ENCODE data around the gene STX5. TPM values are rescaled to one million over a fixed set of nuclear protein-coding genes. Genes with fewer than 3 reads are reported as not detected.
"Not testable (repeated sequence)": the region's sequence is repeated elsewhere in the genome, so short reads cannot be mapped to it uniquely, and the experiment has no call there.

STX5 gene
- total RNA-seq, 2 donors from 2014 or later = 15.2 to 24.7 TPM

- H3K27me3 ChIP-seq = no peaks in the 10 kb centered on the region
- H3K9me3 ChIP-seq = no peaks in the 10 kb centered on the region
- H3K27ac ChIP-seq = no peak overlapping the region
- no peak for TF ChIP-seq CTCF (IDR thresholded peaks at IDR 0.05)
- H3K4me1 ChIP-seq = peaks cover 2 to 19% of the 10 kb centered on the region in 2 donors
- no peak overlapping the region for H3K4me3 ChIP-seq
- no peak for DNase-seq (ENCODE audit: low spot score)
- H3K36me3 ChIP-seq = no peaks in the 10 kb centered on the region
Observed at GRCh38 chr11:62876712-62877111, 44.9 kb upstream of the STX5 start.

DNA sequence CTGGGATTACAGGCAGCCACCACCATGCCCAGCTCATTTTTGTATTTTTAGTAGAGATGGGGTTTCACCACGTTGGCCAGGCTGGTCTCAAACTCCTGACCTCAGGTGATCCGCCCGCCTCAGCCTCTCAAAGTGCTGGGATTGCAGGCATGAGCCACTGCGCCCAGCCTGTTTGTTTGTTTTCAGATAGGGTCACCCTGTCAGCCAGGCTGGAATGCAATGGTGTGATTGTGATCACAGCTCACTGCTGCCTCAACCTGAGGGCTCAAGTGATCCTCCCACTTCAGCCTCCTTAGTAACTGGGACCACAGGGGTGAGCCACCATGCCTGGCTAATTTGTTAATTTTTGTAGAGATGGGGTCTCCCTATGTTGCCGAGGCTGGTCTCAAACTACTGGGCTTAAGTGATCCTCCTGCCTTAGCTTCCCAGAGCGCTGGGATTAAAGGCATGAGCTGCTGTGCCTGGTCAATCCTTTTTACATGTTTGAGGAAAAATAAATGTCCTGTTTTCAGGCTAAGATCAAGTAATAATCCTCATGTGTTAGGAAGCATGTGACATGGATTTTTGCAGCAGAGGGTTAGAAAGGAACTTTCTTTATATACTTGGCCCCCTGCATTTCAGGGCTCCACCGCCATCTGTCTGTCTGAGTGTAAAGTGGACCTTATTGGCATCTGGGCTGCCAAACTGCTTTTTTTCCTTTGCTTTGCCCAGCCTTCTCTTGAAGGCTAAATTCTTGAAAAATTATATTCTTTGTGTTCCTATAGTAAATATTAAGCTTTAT lies 44.0 kb upstream of the STX5 start:
- Histone ChIP-seq H3K9me3 (no peaks in the 10 kb centered on the region), H3K4me1 (peaks cover 2 to 18% of the 10 kb centered on the region in 2 donors), H3K4me3 (no peak overlapping the region), H3K36me3 (no peaks in the 10 kb centered on the region), H3K27me3 (no peaks in the 10 kb centered on the region), H3K27ac (no peak overlapping the region)
- no peak for DNase-seq (ENCODE audit: low spot score)
- no peak for TF ChIP-seq CTCF (IDR thresholded peaks at IDR 0.05)

- no peak for DNase-seq (ENCODE audit: low spot score)
- H3K4me3 ChIP-seq = no peak overlapping the region
- no peak overlapping the region for H3K27ac ChIP-seq
- no peaks in the 10 kb centered on the region for H3K27me3 ChIP-seq
- no peaks in the 10 kb centered on the region for H3K9me3 ChIP-seq
- TF ChIP-seq CTCF (IDR thresholded peaks at IDR 0.05) = no peak
- peaks cover 2 to 11% of the 10 kb centered on the region in 2 donors for H3K4me1 ChIP-seq
- H3K36me3 ChIP-seq = no peaks in the 10 kb centered on the region
Observed at GRCh38 chr11:62874851-62875250, 43.0 kb upstream of the STX5 start.

DNA sequence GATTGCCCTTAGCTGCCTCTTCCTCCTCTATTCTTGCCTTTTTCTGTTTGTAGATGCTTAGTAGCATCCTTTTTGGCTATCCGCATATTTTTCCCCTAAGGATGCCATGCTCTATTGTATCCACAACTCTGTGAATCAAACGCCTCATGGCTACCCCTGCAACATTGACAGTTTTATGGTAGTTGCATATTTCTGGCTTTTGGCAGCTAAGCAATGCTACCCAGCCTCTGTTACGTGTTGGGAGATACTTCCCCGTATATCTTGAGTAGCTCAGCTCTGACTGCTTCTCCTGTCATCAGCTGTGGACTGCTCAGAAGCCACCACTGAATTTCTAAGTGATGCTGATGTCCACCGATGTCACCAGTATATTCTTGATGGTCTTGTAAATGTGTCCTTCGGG lies 33.8 kb upstream of the STX5 start:
- H3K4me1 ChIP-seq = no peaks in the 10 kb centered on the region
- H3K9me3 ChIP-seq = no peaks in the 10 kb centered on the region
- no peak for TF ChIP-seq CTCF (IDR thresholded peaks at IDR 0.05)
- H3K36me3 ChIP-seq = no peaks in the 10 kb centered on the region
- H3K4me3 ChIP-seq = no peak overlapping the region
- no peaks in the 10 kb centered on the region for H3K27me3 ChIP-seq
- no peak overlapping the region for H3K27ac ChIP-seq
- DNase-seq (ENCODE audit: low spot score) = no peak

DNA sequence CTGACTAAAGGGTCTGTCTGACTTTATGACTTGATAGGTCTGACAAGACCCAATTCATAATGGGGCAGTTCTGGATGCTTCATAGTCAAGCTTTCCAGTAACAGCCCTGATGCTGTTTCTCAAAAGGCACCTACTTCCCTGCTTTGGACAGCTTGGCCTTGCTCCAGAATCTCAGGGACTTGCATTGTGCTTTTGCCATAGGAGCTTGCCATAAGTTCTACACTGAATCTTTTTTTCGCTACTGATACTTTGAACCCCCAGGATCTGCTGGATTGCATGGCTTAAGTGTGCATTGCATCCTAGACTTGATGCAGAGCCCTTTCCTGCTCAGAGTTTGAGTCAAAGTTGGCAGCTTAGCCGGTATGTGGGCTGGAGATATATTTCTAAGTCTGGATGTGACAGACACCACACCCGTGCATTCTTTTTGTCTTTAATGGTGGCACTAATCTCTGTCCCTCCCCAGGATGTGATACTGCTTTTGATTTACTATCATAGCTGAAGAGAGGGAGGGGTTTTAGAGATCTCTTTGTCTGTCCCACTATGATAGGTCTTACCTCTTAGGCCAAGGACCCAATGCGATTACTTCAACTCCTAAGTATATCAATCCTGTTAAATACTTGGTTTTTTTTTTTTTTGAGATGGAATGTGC lies 32.0 kb upstream of the STX5 start:
- no peak for TF ChIP-seq CTCF (IDR thresholded peaks at IDR 0.05)
- no peak for DNase-seq (ENCODE audit: low spot score)
- Histone ChIP-seq H3K27ac (peak overlapping the region in 1 of 2 donors; percentile 16), H3K4me1 (no peaks in the 10 kb centered on the region), H3K27me3 (no peaks in the 10 kb centered on the region), H3K36me3 (no peaks in the 10 kb centered on the region), H3K9me3 (no peaks in the 10 kb centered on the region), H3K4me3 (no peak overlapping the region)

DNA sequence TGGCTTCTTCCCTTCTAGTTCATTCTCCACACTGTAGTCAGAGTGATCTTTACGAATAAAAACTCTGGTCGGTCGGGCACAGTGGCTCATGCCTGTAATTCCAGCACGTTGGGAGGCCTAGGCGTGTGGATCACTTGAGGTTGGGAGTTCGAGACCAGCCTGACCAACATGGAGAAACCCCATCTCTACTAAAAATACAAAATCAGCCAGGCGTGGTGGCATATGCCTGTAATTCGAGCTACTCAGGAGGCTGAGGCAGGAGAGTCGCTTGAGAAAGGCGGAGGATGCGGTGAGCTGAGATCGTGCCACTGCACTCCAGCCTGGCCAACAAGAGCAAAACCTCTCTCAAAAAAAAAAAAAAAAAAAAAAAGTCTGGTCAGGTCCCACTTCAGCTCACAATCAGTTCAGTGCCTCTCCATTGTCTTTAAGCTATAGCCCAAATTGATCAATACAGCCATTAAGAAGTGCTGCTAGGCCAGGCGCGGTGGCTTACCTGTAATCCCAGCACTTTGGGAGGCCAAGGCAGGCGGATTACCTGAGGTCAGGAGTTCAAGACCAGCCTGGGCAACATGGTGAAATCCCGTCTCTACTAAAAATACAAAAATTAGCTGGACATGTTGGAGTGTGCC lies 29.8 kb upstream of the STX5 start:
- H3K36me3 ChIP-seq; H3K9me3 ChIP-seq; H3K4me3 ChIP-seq; DNase-seq (ENCODE audit: low spot score); H3K27me3 ChIP-seq; H3K27ac ChIP-seq; H3K4me1 ChIP-seq: not testable (repeated sequence)
